ENCODE measurements around the gene PCDHA9. TPM values are rescaled to one million over a fixed set of nuclear protein-coding genes. Genes with fewer than 3 reads are reported as not detected.
"Not testable (repeated sequence)": the region's sequence is repeated elsewhere in the genome, so short reads cannot be mapped to it uniquely, and the experiment has no call there.

PCDHA9 gene
- total RNA-seq, 1 donor from 2014 or later: not detected

DNA sequence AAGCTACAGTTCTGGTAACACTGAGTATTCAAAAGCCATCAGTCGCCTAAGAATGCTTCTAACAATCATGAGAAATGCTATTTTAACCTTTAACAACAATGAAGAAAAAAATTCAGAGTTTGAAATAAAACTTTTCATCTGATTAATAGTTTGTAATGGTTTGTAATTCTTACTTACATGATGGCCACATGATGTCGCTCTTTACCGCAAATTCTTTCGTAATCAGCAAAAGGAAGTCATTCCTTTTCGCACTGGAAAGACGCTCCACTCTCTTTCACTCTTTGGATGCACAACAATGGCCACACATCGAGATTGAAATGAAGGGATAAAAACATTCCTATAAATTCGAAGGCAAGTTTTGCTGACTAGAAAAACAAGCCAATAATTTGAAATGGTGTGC, 14.2 kb upstream of the PCDHA9 start, which contains the start of gene PCDHA7:
TSS of gene PCDHA7 (plus strand) at position 277 of the 400 bp plus-strand sequence. CDS start at position 392, 115 bp downstream.
- no peak for DNase-seq
- intact Hi-C loops (cut with micrococcal nuclease): no loop called here
- ATAC-seq: no peak

DNA sequence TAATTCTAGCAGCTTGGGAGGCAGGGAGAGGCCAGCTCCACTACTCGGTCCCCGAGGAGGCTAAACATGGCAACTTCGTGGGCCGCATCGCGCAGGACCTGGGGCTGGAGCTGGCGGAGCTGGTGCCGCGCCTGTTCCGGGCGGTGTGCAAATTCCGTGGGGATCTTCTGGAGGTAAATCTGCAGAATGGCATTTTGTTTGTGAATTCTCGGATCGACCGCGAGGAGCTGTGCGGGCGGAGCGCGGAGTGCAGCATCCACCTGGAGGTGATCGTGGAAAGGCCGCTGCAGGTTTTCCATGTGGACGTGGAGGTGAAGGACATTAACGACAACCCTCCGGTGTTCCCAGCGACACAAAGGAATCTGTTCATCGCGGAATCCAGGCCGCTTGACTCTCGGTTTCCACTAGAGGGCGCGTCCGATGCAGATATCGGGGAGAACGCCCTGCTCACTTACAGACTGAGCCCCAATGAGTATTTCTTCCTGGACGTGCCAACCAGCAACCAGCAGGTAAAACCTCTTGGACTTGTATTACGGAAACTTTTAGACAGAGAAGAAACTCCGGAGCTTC, 13.7 kb upstream of the PCDHA9 start:
- intact Hi-C loops (cut with micrococcal nuclease); ATAC-seq; DNase-seq: not testable (repeated sequence)

- intact Hi-C loops (cut with micrococcal nuclease): no loop called here
- ATAC-seq (no peak), DNase-seq (no peak)
These were observed 12.3 kb upstream of the PCDHA9 start for GRCh38 chr5:140835622-140836510.

DNA sequence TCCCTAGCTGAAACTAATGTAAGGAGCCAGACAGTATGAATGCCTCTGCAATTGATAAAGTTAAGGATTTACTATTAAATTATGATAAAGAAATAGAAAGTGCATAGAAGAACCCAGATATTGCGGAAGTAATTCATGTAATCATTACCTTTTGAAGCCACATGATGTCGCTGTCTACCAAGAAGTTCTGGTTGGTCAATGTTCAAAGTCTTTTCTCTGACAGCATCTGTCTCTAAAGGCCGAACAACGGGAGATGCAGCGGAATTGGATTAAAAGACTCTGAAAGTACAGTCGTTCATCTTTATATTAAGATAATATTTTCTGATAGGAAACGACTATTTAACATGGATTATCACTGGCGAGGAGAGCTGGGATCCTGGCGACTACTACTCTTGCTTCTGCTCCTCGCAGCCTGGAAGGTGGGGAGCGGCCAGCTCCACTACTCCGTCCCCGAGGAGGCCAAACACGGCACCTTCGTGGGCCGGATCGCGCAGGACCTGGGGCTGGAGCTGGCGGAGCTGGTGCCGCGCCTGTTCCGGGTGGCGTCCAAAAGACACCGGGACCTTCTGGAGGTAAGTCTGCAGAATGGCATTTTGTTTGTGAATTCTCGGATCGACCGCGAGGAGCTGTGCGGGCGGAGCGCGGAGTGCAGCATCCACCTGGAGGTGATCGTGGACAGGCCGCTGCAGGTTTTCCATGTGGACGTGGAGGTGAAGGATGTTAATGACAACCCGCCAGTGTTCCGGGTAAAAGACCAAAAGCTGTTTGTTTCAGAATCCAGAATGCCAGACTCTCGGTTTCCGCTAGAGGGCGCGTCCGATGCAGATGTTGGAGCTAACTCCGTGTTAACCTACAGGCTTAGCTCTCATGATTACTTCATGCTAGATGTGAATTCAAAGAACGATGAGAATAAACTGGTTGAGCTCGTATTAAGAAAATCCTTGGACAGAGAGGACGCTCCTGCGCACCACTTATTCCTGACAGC, 6.9 kb upstream of the PCDHA9 start, which contains the start of gene PCDHA8:
TSS of gene PCDHA8 (plus strand) at position 210 of the 985 bp plus-strand sequence. CDS start at position 345, 135 bp downstream.
- ATAC-seq (no peak), DNase-seq (no peak)
- intact Hi-C loops (cut with micrococcal nuclease): no loop called here

DNA sequence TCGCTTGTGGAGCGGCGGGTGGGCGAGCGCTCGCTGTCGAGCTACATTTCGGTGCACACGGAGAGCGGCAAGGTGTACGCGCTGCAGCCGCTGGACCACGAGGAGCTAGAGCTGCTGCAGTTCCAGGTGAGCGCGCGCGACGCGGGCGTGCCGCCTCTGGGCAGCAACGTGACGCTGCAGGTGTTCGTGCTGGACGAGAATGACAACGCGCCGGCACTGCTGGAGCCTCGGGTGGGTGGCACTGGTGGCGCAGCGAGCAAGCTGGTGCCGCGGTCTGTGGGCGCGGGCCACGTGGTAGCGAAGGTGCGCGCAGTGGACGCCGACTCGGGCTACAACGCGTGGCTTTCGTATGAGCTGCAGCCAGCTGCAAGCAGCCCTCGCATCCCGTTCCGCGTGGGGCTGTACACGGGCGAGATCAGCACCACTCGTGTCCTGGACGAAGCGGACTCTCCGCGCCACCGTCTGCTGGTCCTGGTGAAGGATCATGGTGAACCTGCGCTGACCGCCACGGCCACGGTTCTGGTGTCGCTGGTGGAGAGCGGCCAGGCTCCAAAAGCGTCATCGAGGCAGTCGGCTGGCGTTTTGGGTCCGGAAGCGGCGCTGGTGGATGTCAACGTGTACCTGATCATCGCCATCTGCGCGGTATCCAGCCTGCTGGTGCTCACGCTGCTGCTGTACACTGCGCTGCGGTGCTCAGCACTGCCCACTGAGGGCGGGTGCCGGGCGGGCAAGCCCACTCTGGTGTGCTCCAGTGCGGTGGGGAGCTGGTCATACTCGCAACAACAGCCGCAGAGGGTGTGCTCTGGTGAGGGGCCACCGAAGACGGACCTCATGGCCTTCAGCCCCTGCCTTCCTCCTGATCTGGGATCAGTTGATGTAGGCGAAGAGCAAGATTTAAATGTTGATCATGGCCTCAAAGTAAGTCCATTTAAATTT, 5.1 kb upstream of the PCDHA9 start:
- ATAC-seq (no peak), DNase-seq (no peak)
- intact Hi-C loops (cut with micrococcal nuclease): no loop called here

GRCh38 chr5:140849831-140850634, 1.9 kb downstream of the PCDHA9 start:
- DNase-seq; ATAC-seq; intact Hi-C loops (cut with micrococcal nuclease): not testable (repeated sequence)

- ATAC-seq: no peak
- DNase-seq: no peak
- intact Hi-C loops (cut with micrococcal nuclease): no loop called here
These were observed 7.8 kb downstream of the PCDHA9 start, which contains the start of gene PCDHA10 for GRCh38 chr5:140855772-140856674. Gene PCDHA10, plus strand, starts transcription at chr5:140855897. Its CDS starts 152 bp downstream, at chr5:140856049.

- intact Hi-C loops (cut with micrococcal nuclease): no loop called here
- DNase-seq (no peak), ATAC-seq (no peak)
These were observed 9.2 kb downstream of the PCDHA9 start for GRCh38 chr5:140857177-140857986.

DNA sequence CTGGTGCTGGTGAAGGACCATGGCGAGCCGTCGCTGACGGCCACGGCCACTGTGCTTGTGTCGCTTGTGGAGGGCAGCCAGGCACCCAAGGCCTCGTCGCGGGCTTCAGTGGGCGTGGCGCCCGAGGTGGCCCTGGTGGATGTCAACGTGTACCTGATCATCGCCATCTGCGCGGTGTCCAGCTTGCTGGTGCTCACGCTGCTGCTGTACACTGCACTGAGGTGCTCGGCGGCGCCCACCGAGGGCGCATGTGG, 9.7 kb downstream of the PCDHA9 start:
- ATAC-seq: no peak
- intact Hi-C loops (cut with micrococcal nuclease): no loop called here
- DNase-seq: no peak

- intact Hi-C loops (cut with micrococcal nuclease): no loop called here
- DNase-seq (no peak), ATAC-seq (no peak)
These were observed 14.5 kb downstream of the PCDHA9 start for GRCh38 chr5:140862441-140863295.

DNA sequence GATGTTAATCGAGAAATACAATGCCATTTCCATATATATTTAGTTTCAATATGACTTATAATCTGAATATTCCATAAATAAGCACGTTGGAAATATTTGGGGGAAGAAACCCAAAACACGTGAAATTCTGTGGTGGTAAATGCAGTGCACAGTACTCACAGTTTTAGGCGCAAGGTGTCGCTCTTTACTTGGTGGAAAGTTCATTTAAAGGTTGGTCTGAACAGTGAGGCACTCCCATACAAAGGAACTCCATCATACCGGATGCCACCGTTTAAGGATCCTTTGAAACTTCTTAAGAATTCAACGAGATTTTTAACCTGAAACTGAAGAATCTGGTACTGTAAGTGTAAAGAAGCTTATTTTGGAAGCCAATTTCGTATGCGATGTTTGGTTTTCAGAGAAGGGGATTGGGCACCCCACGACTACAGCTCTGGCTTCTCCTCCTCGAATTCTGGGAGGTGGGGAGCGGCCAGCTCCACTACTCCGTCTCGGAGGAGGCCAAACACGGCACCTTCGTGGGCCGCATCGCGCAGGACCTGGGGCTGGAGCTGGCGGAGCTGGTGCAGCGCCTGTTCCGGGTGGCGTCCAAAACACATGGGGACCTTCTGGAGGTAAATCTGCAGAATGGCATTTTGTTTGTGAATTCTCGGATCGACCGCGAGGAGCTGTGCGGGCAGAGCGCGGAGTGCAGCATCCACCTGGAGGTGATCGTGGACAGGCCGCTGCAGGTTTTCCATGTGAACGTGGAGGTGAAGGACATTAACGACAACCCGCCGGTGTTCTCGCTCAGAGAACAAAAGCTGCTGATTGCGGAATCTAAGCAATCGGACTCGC, 20.8 kb downstream of the PCDHA9 start, which contains the start of gene PCDHA11:
TSS of gene PCDHA11 (plus strand) at position 237 of the 834 bp plus-strand sequence. CDS start at position 384, 147 bp downstream.
- intact Hi-C loops (cut with micrococcal nuclease): no loop called here
- ATAC-seq: no peak
- no peak for DNase-seq

DNA sequence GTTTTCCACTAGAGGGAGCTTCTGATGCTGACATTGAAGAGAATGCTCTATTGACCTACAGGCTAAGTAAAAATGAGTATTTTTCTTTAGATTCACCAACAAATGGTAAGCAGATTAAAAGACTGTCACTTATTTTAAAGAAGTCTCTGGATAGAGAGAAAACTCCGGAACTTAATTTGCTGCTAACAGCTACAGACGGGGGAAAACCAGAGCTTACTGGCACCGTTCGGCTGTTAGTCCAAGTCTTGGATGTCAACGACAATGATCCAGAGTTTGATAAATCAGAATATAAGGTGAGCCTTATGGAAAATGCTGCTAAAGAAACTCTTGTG, 21.3 kb downstream of the PCDHA9 start:
- intact Hi-C loops (cut with micrococcal nuclease): no loop called here
- ATAC-seq: no peak
- DNase-seq: no peak

- DNase-seq (no peak), ATAC-seq (no peak)
- intact Hi-C loops (cut with micrococcal nuclease): no loop called here
These were observed 22.3 kb downstream of the PCDHA9 start for GRCh38 chr5:140870221-140871201.

Measured in left ventricle myocardium superior (tissue), 1 donor.